Measurements from ENCODE around the gene BEGAIN. TPM values are rescaled to one million over a fixed set of nuclear protein-coding genes. Genes with fewer than 3 reads are reported as not detected.

Gene BEGAIN
- total and polyA plus RNA-seq, 7 donors: 0.36 to 1.4 (median 0.60) TPM

- Histone ChIP-seq H3K27me3 (no peaks in the 10 kb centered on the region), H3K4me3 (no peak overlapping the region), H3K9me3 (no peaks in the 10 kb centered on the region), H3K36me3 (peaks cover 6 to 35% (median 9%) of the 10 kb centered on the region in 4 donors), H3K4me1 (peaks cover 0 to 17% (median 15%) of the 10 kb centered on the region in 4 donors), H3K27ac (no peak overlapping the region)
- 92 to 94% methylated on average over 10 of the region's 10 CpGs for WGBS, 2 donors
- TF ChIP-seq EP300 (IDR thresholded peaks at IDR 0.05) (no peak), CTCF (IDR thresholded peaks at IDR 0.05) (no peak), POLR2AphosphoS5 (IDR thresholded peaks at IDR 0.05) (no peak), POLR2A (IDR thresholded peaks at IDR 0.05) (no peak)
- intact Hi-C loops (cut with DNase I): loop anchor here (10.0 kb wide), 1 partner anchor 116 kb away; no protein-coding TSS in a partner anchor
- DNase-seq: peak; percentile 42
Observed at GRCh38 chr14:100528962-100529560, 58.2 kb downstream of the BEGAIN start.

GRCh38 chr14:100526632-100527031 is 60.6 kb downstream of the BEGAIN start:
- intact Hi-C loops (cut with DNase I): loop anchor here (10.0 kb wide), 1 partner anchor 118 kb away; no protein-coding TSS in a partner anchor
- TF ChIP-seq CTCF (IDR thresholded peaks at IDR 0.05) (no peak), POLR2A (IDR thresholded peaks at IDR 0.05) (no peak), EP300 (IDR thresholded peaks at IDR 0.05) (no peak), POLR2AphosphoS5 (IDR thresholded peaks at IDR 0.05) (no peak)
- H3K27me3 ChIP-seq: no peaks in the 10 kb centered on the region
- no peaks in the 10 kb centered on the region for H3K4me1 ChIP-seq
- 95 to 98% methylated on average over 2 of the region's 2 CpGs for WGBS, 2 donors
- no peak overlapping the region for H3K4me3 ChIP-seq
- H3K9me3 ChIP-seq: no peaks in the 10 kb centered on the region
- no peak overlapping the region for H3K27ac ChIP-seq
- DNase-seq: peak; percentile 38
- peaks cover 6 to 35% (median 9%) of the 10 kb centered on the region in 4 donors for H3K36me3 ChIP-seq

- H3K9me3 ChIP-seq: no peaks in the 10 kb centered on the region
- no peak overlapping the region for H3K27ac ChIP-seq
- 96 to 98% methylated on average over 4 of the region's 4 CpGs for WGBS, 2 donors
- H3K4me1 ChIP-seq: no peaks in the 10 kb centered on the region
- intact Hi-C loops (cut with DNase I): loop anchor here (10.0 kb wide), 1 partner anchor 119 kb away; no protein-coding TSS in a partner anchor
- no peak overlapping the region for H3K4me3 ChIP-seq
- H3K27me3 ChIP-seq: no peaks in the 10 kb centered on the region
- peaks cover 6 to 35% (median 9%) of the 10 kb centered on the region in 4 donors for H3K36me3 ChIP-seq
- TF ChIP-seq CTCF (IDR thresholded peaks at IDR 0.05) (no peak), EP300 (IDR thresholded peaks at IDR 0.05) (no peak), POLR2AphosphoS5 (IDR thresholded peaks at IDR 0.05) (no peak), POLR2A (IDR thresholded peaks at IDR 0.05) (no peak)
- peak; percentile 50 for DNase-seq
Observed at GRCh38 chr14:100526057-100526456, 61.2 kb downstream of the BEGAIN start.

GRCh38 chr14:100525615-100526014 is 61.6 kb downstream of the BEGAIN start:
- Histone ChIP-seq H3K27ac (no peak overlapping the region), H3K36me3 (peaks cover 6 to 35% (median 9%) of the 10 kb centered on the region in 4 donors), H3K27me3 (no peaks in the 10 kb centered on the region), H3K9me3 (no peaks in the 10 kb centered on the region), H3K4me1 (no peaks in the 10 kb centered on the region), H3K4me3 (no peak overlapping the region)
- 96% methylated on average over 11 of the region's 11 CpGs for WGBS, 2 donors
- DNase-seq: peak; percentile 48
- no peak for TF ChIP-seq POLR2A (IDR thresholded peaks at IDR 0.05)
- TF ChIP-seq CTCF (IDR thresholded peaks at IDR 0.05): no peak
- no peak for TF ChIP-seq EP300 (IDR thresholded peaks at IDR 0.05)
- TF ChIP-seq POLR2AphosphoS5 (IDR thresholded peaks at IDR 0.05): no peak
- intact Hi-C loops (cut with DNase I): loop anchor here (10.0 kb wide), 1 partner anchor 119 kb away; no protein-coding TSS in a partner anchor
